HG03103 (cell line): ENCODE results near the gene PCNX2.
A peak's percentile ranks its signal among the peaks of the same experiment; 100 is the strongest.
"Not testable (repeated sequence)": the region's sequence is repeated elsewhere in the genome, so short reads cannot be mapped to it uniquely, and the experiment has no call there.

Experiments used
- ATAC-seq: cut with Tn5 transposase; IDR thresholded peaks from one replicate; pipeline ENCODE4 v1.9.1; 2021; ENCODE audit warnings: low read depth; ENCODE audit not compliant: unreplicated experiment

PCNX2 gene

DNA sequence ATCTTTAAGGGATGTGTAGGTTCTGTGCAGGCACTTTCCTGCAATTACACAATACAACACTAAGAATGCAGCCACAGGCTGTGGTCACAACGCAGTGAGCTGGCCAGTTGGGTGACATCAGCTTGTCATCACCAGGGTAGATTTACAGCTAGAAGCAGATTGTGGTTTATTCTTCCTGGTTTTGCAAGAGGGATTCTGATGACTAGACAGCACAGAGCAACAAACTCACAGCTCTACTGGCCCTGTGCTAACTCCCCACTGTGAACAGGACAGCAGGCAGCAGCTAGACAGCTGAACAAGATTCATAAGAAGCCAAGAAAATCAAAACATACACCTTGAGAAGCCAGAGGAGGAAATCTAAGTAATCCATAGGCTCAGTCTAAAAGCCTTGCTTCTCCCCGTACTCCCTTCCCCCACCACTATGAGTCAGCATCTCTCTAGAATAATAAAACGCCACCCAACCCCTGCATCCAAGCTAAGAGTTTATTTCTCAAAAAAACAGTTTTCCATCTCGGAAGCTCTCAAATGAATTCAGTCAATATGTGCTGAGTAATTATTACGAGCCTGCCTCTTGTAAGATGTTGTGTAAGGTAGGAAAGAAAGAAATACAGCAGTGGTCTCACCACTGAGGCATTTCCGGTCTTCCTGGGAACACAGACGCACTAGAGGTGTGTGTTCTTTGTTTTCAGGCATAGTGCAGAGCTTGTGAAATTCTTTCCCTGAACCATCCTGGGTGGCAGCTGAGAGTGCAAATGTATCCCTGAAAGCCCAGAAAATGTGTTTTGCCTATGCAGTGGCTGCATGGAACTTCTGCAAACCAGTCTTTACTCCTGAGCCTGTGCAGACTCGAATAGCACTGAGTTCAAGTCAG lies 182.3 kb downstream of the PCNX2 start:
- ATAC-seq = no peak

DNA sequence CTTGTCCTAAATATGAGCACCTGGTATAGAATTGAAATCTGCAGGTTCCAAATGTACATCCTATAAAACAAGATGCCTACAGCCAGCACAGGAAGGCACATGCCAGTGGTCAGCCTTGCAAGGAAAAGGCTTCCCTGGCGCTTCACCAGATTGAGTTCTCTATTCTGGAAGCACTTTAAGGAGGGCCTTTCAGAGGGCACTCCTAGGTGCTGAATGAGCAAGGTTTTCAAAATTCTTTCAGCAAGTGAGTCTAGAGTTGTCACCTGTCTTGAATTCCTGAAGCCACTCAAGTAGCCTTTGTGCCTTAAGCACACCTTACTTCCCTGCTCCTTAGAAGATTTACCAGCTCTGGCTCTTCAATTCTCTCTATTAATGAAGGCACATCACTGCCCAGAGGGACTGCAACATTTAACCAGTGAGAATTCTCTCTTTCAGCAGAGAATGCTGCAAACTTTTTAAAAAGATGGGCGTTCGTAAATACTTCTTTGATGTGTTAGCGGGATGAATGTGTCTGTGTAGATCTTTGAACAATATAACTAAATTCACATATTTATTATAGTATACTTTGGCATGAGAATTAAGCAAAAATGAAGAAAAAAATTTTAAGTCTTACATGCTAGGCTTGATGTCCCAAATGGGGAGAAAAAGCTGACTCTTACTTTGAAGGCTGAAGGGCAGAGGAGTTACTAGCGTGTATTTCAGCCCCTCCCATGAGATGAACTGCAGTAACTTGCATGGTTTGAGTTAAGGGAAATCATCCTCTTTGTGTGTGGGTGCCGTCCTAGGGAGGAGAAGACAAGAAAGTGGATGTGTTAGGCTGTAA lies 183.1 kb downstream of the PCNX2 start:
- no peak for ATAC-seq

DNA sequence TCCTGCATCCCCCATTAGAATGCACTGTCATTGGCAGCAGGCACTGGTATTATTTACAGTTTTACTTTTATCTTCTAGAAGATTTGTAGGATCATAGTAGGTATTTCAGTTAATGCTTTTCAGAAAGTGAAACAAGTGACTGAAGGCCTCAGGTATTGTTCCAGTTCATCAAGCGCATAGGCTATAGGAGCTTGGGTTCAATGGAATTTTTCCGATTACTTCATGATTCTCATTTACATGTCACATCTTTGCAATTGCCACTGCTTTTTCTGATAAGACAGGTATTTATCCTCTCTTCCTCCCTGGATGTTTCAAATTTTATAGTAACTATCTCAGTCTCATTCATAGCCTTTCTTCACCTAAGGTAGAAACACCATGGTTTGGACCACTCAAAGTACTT lies 183.8 kb downstream of the PCNX2 start:
- no peak for ATAC-seq

DNA sequence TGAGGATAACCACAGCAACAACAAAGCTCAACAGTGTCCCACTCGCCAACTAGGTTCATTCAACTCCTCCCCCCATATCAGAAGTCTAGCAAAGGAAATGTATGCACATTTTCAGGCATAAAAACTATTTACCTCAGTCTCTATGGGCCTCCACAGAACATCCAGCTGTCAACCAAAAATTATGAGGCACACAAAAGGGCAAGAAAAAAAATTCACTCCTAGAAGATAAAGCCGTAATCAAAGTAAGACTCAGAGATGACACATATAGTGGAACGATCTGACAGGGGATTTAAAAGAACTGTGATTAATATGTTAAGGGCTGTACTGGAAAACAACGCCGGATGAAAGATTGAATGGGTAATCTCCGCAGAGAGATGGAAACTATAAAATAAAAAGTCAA lies 186.4 kb downstream of the PCNX2 start:
- ATAC-seq = no peak

DNA sequence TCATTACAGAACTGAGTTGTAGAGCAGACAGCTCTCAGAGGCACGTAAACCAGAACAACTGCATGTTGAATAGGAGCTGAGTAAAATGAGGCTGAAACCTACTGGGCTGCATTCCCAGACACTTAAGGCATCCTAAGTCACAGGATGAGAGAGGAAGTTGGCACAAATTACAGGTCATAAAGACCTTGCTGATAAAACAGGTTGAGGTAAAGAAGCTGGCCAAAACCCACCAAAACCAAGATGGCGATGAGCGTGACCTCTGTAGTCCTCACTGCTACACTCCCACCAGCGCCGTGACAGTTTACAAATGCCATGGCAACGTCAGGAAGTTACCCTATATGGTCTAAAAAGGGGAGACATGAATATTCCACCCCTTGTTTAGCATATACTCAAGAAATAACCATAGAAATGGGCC lies 187.8 kb downstream of the PCNX2 start:
- not testable (repeated sequence) for ATAC-seq

DNA sequence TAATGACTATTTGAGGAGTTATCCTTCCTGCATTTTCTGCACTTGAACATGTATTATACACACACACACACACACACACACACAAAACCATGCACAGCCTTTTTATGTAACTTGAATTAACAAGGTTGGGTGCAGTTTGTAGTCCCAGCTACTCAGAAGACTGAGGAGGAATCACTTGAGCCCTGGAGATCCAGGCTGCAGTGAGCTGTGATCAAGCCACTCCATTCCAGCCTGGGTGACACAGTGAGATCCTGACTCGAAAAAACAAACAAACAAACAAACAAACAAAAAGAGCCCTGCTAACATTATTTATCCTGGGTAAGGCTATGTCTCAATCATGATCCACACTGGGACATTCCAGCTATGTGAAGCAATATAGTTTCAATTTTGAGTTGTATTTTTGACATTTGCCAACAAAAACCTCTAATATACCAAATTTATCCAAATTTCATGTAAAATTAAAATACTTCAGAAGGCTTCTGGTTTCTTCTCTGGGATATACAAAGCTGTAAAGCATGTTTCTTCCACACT lies 188.3 kb downstream of the PCNX2 start:
- ATAC-seq = no peak

DNA sequence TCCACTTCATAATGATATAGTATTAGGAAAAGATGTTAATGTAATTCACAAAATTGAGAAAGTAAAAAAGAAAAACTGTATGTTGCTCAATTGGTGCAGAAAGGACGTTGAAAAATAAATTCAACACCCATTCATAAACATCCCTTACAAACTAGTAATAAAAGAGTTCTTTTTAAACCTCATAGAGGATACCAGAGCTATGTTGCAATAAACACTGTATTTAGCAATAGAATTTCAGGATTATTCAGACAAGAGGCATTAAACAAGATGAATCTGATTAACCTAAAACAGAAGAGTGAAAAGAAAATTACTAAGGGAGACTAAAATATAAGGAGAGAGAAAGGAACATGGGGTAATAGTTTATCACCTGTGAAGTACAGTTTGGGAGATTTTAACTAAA lies 190.3 kb downstream of the PCNX2 start:
- no peak for ATAC-seq

DNA sequence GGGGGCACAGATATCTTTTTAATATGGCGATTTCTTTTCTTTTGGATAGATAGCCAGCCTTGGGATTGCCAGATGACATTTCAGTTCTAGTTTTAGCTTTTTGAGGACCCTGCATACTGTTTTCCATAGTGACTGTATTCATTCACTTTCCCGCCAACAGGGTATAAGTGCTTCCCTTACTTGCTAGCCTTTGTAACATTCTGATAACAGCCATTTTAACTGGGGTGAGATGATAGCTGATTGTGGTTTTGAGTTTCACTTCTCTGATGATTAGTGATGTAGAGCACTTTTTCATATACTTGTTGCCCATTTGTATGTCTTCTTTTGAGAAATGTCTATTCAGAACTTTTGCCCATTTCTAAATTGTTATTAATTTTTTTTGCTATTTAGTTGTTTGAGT lies 193.2 kb downstream of the PCNX2 start:
- ATAC-seq = peak; percentile 63

DNA sequence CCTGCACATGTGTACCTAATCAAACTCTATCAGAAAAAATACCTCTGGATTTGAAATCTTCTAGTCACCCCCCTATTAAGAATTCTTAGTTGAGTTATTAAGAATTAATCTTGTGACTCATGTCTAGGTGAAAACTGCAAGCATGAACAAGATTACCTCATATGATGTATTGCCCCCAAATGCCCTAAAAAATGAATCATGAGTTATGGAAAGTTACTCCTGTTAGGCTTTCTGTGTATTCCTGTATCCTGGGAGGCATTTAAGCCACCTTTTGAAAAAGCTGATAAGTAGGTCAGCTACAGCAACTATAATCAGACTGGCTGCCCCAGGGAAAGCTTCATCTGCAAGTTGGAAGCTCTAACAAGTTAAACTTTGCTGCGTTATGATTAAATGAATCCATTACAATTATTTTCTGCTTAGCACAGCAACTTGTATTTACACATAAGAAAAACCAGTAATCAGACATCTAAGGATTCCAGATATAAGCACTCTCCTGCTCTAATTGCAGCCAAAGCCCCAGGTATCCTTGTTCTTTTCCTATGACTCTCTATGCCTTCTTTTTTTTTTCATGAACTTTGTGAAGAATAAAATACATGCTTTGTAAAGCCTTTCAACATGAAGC lies 197.5 kb downstream of the PCNX2 start:
- ATAC-seq = no peak

DNA sequence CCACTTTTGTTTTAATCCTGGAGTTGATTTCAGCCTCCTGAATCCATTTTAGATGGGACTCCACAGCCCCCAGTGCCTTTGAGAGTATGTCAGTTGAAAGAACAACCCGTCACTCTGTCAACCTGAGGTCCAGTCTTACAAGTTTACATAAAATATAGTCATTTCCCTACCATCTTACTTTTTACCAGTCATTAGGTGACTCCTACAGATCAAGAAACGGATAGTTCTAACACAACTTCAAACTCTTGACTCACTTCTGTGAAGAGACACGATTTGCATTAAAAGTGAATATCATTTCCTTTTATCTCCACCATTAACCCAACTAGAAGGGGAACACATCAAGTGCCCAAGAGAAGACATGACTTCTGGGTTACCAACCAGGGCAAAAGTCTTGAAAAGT lies 198.0 kb downstream of the PCNX2 start:
- no peak for ATAC-seq

DNA sequence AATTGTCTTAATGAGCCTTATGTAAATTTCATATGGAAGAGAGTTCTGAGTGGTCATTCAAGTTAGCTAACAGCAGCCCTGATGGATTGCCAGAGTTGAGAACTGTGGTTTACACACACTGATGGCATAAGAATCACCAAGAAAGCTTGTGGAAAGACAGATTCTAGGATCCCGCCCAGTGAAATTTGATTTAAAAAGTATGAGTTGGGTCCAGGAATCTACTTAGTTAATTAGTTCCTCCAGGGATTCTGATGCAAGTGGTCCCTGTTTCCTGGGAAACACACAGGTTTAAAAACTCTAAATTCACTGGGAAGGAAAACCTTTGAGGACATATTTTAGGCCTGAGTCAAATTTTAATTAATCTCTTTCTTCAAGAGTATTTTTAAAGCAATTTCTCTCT lies 200.8 kb downstream of the PCNX2 start:
- ATAC-seq = no peak

DNA sequence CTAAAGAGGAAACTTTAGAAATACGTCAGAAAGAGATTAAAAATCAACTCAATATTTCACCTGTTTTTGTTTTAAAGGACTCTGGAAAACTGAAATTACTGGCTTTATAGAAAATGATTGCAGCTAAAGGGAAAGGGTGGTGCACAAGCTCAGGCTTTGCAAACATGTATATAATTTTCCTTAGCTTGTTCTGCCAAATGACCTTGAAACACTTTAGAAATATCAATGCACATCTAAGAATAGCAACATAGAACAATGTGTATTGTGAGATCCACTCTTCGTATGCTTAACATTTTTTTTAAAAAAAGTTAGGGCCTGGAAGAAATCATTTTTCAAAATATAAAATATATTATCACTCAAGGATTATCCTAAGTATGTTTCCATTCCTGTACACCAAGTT lies 201.3 kb downstream of the PCNX2 start:
- no peak for ATAC-seq

DNA sequence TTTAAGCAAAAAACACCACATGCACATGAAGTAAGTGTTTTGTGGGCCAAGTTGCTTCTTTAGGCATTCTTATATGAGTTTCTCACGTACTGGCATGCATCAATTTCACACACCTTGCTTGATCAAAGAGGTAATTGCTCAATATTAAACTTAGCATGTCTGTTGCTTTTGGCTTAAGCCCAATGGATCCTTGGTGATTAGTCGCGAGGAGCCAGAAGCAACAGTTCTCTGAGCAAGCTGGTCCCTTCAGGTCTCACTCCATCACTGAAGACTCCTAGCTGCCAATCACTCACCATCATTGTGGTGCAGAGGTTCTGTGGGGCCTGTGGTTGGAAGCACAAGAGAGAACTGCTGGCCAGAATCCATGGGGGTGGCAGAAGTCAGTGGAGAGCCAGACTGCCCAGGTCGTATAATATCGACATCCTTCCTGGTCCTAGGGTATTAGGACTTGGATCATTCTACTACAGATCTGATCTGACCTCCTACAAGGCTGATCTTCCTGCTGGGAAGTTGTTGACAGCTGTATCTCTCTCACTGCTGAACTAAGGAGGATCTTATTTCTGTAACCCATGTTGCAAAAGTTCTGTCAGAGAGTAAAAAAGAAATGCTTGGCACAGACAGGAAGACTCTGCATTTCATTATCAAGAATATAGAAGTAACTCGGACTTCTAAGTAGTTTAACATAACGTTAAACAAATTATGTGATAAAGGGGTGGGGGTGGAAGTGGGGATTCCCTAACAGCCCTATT lies 204.6 kb downstream of the PCNX2 start:
- no peak for ATAC-seq

DNA sequence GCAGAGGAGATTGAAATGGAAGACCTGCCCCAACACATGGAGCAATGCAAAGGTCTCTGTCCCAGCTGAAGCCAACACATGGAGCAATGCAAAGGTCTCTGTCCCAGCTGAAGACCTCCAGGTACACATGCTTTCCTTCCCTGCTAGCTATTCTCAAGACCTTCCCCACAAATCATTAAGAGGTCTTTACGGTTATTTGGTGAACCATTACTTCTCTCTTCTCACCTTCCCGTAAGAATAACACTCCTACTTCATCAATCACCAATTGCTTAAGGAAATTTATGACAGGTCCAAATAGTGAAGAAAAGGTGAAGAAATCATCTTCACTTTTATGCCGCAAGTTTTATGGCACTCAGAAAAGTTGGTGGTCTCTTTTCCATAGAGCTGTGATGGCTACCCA lies 206.3 kb downstream of the PCNX2 start:
- no peak for ATAC-seq

DNA sequence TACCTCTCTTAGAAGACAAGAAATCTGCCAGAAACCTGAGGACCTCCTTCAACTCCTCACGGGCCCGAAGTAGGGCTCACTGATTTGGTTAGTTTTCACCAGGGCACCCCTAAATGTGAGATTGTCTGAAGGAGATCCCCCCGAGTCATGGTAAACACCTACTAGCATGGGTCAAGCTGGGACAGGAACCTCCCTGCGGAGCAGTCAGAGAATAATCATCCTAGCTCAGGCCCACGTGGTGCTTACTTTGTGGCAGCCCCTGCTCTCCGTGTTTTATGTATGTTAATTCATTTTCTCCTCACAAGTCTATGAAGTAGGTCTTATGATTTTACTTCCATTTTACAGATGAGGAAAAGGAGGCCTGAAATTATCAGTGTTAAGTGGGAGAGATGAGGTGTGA lies 206.9 kb downstream of the PCNX2 start:
- no peak for ATAC-seq

DNA sequence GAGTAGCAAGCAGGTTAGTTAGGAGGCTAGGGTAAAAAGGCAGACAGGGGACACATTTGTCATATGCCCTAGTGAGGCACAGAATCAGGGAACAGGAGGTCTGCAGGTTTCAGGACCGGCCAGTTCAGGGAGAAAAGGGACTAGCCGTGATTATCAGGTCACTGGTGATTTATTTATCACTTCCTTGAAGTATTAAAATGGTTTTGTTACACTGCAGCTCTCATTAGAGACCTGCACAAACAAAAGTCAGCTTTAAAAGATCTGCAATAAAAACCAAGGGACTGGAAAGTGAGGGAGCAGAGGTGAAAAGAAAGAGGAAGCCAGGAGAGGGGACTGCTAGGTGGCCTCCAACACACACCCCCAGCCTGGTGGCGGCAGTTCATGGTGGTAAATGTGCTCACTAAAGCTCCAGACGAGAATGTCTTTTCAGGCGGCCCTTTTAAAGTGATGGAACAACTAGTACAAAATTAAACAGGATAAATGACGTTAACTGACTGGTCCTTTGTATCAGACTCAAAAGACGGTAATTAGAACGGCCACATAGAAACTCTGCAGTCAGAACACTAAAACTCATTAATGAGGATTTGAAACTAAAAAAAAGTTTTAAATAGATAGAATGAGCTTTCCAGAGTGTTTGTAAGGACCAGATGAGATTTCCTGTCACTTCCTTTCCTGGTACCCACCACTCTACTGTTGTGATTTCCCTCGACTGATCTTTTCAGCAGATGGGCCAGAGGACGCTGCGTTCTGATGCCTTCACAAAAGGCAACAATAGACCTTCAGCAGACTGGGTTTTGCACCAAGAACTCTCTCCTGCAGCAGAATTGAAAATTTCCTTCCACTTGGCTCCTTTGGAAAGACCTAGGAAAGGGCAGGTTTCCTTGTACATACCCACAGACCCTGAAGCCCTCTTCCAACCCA lies 208.3 kb downstream of the PCNX2 start:
- no peak for ATAC-seq

DNA sequence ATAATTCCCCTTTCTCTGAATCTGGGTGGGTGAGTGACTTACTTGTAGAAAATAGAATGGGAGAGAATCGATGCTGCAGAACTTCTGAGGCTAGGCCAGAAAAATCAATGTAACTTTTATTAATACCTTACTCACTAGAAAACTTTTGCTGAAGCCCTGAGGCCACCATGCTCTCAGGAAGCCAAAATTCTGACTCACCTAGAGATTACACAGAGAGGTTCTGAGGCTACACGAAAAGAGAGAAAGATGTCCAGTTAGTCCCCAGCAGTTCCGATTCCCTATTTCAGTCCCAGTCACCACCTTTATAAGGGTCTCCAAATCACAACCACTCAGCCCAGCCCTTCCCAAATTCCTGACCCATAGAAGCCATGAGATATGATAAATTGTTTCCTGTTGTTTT lies 210.0 kb downstream of the PCNX2 start:
- no peak for ATAC-seq

DNA sequence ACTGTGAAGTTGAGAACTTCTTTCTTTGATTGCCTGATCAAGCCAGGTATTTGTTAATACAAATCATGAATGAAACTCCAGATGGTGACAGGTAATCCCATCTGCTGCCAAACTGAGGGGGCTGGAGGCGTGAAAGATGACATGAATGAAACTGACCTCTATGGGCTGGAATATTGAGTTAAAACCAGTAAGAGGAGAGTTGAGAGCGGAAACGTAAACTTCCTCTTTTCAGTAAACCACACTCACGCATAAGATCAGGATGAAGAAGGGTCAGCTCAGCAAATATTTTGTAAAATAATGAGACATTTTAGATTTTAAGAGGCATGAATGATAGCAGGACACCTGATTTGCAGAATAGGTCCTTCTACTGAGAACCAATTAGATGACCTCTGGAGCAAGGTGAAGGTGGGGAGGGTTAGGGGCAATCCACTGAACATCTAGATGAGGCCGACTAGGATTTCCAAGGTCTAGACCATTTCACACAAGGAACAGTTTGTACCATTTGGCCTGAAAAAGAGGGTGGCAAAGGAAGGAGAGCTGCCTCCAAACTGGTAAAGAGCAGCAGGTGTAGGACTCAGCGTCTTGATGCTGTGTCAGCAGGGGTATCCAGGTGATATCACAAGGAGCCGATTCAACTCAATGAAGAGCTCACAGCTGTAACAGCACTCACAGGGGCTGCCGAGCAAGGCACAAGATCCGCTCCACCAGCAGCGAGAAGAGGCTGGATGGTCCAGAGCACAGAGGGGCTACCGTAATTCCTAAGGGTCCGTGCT lies 212.6 kb downstream of the PCNX2 start:
- no peak for ATAC-seq

DNA sequence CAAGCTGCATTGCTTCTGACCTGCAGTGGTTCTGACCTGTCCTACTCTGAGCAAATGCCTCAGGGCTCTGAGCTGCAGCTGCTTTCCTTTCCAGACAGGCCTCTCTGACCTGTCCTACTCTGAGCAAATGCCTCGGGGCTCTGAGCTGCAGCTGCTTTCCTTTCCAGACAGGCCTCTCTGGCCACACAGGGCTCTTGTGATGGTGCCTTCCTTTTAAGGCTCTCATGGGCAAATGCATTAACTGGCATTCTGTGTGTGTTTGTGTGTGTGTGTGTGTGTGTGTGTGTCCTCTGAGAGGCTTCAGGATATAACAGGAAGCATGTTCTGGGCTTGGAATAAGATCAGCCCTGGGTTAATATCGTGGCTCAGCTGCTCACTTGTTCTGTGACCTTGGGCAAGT lies 213.8 kb downstream of the PCNX2 start:
- no peak for ATAC-seq
